ENCODE measurements around the gene PYCR2. TPM values are rescaled to one million over a fixed set of nuclear protein-coding genes. Genes with fewer than 3 reads are reported as not detected.

The PYCR2 gene
- total RNA-seq, 2 experiments from 2014 or later, result 134 to 140 TPM

DNA sequence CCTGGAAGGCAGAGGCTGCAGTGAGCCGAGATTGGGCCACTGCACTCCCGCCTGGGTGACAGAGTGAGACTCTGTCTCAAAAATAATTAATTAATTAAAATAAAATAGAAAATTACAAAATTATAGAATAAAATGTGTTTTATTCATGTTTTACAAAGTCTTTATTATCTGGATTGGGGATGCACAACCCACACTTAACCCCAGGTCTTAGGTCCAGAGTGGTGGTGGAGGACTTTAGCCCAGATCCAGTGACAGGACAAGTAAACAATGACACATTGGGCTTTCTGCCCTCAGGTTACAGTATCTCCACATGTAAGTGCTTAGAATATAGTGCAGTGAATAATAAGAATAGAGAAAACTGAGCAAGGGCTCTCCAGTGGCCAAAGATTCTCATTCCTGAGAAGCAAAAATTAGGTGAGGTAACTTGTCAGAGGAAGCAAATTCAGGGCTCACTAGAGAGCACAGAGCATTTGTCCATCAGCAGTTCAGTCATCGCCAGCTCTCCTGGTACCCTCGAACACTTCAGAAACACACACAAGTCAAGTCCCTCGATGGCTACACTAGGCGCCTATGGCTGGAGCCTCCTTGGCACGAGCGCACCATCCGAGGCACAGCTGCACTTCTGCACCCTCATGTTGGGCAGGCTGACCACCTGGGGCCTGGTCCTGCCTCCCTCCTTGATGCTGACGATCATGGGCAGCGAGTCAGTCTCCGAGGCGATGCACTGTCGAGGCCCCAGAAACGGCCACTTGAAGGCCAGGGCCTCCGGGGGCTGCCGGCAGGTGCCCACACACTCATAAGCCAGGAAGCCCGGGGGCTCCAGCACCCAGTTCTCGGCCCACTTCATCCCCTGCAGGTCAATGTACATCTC, 37.7 kb downstream of the PYCR2 start:
- ChIA-PET POLR2A (no interaction called here), CTCF (no interaction called here)

DNA sequence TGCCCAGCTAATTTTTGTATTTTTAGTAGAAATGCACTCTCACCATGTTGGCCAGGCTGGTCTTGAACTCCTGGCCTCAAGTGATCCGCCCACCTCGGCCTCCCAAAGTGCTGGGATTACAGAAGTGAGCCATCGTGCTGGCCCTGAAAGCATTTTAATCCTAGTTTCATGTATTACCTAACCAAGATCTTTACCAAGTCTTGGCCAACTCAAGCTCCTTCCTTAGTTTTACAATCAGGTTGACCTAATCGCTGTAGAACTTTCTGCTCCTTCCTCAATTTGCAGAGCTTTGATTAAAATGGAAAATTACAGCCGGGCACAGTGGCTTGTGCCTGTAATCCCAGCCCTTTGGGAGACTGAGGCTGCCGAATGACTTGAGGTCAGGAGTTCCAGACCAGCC, 38.7 kb downstream of the PYCR2 start:
- POLR2A ChIA-PET, result no interaction called here

DNA sequence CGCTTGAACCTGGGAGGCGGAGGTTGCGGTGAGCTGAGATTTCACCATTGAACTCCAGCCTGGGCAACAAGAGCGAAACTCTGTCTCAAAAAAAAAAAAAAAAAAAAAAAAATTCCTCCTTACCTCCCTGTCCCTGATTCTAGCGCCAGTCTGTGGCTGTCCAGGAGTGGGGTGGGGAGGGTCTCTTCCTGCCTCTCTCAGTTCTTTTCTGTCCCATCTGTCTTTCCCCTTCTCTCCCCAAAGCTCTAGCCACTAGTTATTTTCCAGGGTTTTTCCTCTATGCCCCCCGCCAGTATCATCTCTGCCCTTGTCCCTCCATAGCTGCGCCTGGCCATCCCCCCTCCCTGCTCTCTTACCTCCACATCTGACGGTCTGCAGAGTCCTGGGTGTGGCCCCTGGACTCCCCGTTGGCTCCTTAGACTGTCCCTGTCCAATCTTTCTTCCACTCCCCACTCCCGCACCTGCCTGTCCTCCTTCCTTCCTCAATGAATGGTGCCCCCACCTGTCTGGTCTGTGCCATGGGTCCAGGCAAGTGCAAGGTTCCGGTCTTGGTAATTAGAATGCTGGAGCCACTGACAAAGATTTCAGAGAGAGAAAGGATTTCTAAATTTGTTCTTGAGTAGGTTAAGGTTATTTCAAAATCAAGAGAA, 40.3 kb downstream of the PYCR2 start:
- ChIA-PET CTCF (interaction anchor here (0.9 to 2.5 kb wide), 4 partner anchors 27 to 123 kb away, joined by 3 to 9 read pairs (median 4); partner anchors contain the start of gene PYCR2), POLR2A (interaction anchor here (0.7 to 3.3 kb wide), 6 partner anchors 13 to 181 kb away, joined by 3 to 29 read pairs (median 10); partner anchors contain the start of genes PYCR2 and SRP9)

More for the DNA sequence above, 38.7 kb downstream of the PYCR2 start:
- CTCF ChIA-PET, result no interaction called here

DNA sequence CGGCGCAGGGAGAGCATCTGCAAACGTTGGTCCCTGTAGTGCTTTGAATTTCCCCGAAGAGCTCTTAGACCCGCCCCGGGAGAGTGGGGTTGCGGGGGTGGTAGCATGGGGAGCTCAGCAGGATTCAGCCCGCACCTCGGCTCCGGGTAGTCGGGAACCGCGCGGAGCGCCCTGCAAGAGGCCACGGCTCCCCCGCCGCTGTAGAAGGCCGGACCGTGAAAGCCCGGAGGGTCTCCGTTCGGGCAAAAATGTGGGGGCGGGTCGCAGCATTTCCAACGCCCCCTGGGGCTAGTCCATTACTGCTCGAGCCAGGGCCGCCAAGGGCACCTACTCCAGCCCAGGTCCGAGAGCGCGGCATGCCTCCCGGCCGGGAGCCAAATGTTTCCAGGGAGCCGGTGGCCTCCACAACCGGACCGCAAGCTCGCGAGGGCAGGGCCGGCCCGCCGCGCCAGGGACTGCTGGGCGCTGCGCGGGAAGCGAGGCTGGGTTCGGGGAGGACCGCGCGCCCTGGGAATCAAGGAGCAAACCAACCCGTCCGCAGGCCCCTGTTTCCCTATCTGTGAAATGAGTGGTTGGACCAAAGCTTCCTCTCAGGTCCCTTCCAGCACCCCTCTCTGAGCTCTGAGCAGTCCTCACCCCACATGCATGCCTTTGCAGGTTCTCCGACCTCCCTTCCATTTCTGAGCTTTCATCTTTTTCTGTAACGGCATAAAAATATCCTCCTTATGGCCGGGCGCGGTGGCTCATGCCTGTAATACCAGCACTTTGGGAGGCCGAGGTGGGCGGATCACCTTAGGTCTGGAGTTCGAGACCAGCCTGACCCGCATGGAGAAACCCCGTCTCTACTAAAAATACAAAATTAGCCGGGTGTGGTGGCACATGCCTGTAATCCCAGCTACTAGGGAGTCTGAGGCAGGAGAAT, 41.1 kb downstream of the PYCR2 start:
- CTCF ChIA-PET, result interaction anchor here (0.7 to 2.5 kb wide), 14 partner anchors 8 to 408 kb away, joined by 3 to 11 read pairs (median 4); partner anchors contain the start of genes PYCR2 and SRP9
- POLR2A ChIA-PET, result interaction anchor here (0.7 to 3.3 kb wide), 10 partner anchors 14 to 182 kb away, joined by 3 to 29 read pairs (median 6); partner anchors contain the start of genes PYCR2 and SRP9

DNA sequence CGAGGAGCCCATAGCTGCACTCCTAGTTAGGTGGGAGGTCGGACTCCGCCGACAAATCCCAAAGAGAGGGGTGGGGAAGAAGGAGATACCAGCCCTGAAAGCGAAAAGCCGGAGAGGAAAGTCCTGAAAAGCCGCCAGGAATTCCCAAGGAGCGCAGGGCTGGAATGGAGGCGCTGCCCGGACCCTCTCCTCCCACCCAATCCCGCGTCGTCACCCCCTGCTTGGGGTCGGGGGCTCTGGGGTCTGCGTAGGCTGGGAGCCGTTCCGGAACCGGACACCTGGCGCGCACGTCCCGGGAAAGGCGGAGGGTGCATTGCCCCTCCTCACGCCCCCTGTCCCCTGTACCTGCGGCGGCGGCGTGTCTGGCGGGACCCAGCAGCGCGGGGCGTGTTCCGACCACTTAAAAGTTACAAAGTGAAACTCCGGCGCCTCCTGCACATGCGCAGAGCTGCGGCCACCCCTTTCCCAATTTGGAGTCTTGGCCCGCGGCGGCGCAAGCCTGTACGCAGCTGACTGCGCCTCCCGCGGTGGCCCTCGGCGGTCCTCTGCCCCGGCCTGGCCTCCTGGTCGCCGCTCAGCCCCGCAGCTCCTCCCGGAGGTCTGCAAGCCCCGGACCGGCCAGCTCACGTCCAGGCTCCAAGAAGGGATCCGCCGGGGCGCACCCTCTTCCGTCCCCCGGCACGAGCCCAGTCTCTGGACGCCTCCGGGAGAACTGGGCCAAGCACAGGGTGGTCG, 41.9 kb downstream of the PYCR2 start, which contains the start of gene TMEM63A:
Gene TMEM63A, minus strand, starts transcription at position 422 of the 735 bp plus-strand sequence. CDS start 4,800 bp downstream, outside the sequence.
- POLR2A ChIA-PET, result interaction anchor here (1.0 to 3.3 kb wide), 6 partner anchors 15 to 118 kb away, joined by 4 to 29 read pairs (median 9); partner anchors contain the start of genes PYCR2 and SRP9
- CTCF ChIA-PET, result interaction anchor here (0.7 to 2.5 kb wide), 13 partner anchors 8 to 407 kb away, joined by 3 to 11 read pairs (median 4); partner anchors contain the start of genes PYCR2 and SRP9

DNA sequence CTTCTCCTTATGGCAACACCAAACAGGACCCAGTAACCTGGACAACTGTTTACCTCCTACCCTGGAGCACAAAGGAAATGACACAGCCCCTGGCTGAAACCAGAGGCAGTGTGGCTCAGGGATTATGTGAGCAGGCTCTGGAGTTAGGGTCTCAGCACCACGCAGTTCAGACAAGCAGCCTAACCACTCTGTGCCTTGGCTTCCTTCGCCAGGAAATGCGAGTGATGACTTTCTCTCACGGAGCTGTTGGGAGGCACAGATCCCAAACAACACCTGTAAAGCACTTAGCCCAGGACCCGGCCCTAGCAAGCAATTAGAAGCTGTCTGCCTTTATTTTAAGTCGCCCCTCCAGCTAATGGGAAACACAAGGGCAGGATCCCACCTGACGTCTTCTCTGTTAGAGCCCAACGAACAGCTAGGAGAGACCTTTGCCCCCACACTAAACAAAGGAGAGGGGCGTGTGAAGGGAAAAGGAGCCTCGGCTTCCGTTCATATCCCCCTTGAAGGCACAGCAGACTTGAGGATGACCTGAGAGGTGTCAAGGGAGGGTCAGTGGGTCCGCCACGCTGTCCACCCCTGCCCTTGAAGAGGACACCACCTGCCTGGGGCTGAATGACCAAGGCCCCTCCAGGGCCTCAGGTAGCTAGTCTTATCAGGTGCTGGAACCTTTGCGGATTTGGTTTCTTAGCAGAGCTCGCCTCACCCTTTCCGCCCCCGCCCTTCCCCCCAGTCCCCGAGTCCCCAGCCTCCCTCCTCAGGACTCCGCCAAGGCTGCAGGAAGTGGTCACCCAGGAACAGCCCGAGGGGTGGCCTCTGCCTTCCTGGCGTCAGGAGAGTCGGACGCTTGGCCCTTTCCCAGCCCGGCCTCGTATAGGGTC, 42.7 kb downstream of the PYCR2 start:
- POLR2A ChIA-PET, result interaction anchor here (0.5 to 3.3 kb wide), 9 partner anchors 15 to 103 kb away, joined by 3 to 29 read pairs (median 6); partner anchors contain the start of genes EPHX1, PYCR2 and SRP9
- CTCF ChIA-PET, result interaction anchor here (0.9 to 2.5 kb wide), 8 partner anchors 9 to 406 kb away, joined by 3 to 11 read pairs (median 6); partner anchors contain the start of genes PYCR2 and SRP9

DNA sequence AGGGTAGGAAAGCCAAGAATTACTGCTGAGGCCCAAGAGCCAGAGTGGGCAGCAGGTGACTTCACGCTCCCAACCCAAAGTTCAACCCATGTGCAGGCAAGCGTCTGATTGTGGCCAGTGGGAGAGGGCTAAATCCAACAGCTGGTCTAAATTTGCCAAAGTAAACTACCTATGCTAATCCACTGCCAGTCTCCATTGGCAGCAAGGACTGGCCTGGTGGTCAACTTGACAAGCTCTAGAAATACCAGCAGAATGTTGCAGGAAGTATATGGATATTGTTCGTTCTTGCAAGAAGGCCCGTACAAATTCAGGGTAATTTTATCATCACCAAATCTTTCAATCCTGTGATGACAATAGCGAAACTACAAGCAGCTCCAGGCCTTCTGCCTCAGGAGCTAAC, 43.4 kb downstream of the PYCR2 start:
- POLR2A ChIA-PET, result interaction anchor here (0.5 to 3.3 kb wide), 5 partner anchors 17 to 103 kb away, joined by 4 to 29 read pairs (median 8); partner anchors contain the start of genes EPHX1, PYCR2 and SRP9

DNA sequence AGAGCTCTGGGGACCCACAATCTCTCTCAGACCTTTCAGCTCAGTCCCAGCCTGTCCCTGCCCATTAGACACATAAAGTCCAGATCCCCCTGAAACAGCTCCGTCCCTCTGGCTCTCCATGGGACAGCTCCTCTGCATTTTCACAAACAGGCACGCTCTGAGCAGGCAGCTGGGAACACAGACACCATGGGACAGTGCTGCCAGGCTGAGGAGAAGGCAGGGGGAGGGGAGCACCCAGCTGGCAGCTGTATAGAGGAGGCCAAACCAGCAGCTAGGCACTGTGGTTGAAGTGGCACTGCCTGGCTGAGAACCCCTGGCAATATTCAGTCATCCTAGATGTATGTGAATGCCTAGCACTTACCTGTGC, 43.8 kb downstream of the PYCR2 start:
- POLR2A ChIA-PET, result interaction anchor here (1.5 to 3.3 kb wide), 2 partner anchors 17 to 102 kb away, joined by 5 to 29 read pairs; partner anchors contain the start of gene SRP9
- CTCF ChIA-PET, result interaction anchor here (0.8 to 1.8 kb wide), 2 partner anchors 14 to 31 kb away, joined by 3 to 6 read pairs; no protein-coding TSS in a partner anchor

More for the DNA sequence above, 43.4 kb downstream of the PYCR2 start:
- CTCF ChIA-PET, result interaction anchor here (0.8 to 2.3 kb wide), 5 partner anchors 10 to 406 kb away, joined by 3 to 6 read pairs (median 5); partner anchors contain the start of gene SRP9

DNA sequence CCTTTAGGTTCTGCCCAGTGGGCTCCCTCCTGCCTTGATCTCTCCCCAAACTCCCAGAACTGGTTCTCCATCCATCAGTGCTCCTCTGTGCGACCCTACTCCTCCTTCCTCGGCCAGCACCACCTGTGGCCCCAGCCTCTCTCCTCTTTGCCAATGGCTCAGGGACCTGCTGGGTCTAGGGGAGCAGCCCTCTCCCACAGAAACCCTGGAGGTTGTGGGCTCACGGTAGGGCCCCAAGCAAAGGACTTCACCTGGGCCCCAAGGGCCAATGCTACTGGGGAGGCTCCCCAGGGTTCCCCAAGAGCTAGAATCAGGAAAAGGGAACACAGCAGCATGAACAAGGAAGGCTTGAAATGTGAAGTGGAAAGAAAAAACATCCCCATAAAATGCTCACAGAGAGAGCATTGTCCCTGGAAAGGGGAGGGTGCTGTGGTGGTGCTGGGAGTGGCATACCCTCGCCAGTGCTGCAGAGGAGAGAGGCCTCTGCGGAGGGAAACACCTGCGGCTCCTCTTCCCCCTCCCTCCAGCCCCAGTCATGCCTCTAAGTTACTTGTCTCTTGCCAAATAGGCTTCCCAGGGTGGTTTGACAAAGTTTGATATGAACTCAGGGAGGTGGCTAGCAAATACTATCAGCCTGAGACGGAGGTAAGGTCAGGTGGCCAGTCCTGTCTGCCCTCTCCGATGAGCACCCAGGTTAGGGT, 44.4 kb downstream of the PYCR2 start:
- CTCF ChIA-PET, result interaction anchor here (0.8 to 1.8 kb wide), 2 partner anchors 14 to 32 kb away, joined by 3 to 6 read pairs; no protein-coding TSS in a partner anchor
- POLR2A ChIA-PET, result interaction anchor here (1.5 kb wide), 1 partner anchor 18 kb away, joined by 5 read pairs; no protein-coding TSS in a partner anchor

DNA sequence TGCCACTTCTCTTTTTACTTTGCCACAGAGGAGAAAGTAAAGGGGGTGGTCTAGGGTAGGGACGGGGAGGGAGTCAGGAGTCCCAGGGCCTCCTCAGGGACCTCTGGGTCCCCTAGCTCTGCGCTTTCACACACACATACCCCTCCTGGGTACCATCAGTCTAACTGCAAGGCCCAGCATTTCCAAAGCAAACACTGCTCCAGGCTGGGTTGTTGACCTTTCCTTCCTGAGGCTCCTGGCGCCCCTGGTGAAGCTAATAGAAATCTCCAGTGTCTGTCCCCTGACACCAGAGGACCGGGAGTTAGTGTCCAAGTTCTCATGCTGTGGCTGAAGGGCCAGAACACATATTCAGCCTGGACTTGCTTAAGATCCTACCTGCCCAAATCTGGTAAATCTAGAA, 45.8 kb downstream of the PYCR2 start:
- POLR2A ChIA-PET, result no interaction called here
- CTCF ChIA-PET, result interaction anchor here (0.6 to 1.1 kb wide), 3 partner anchors 74 to 1511 kb away, joined by 3 to 8 read pairs (median 4); no protein-coding TSS in a partner anchor

DNA sequence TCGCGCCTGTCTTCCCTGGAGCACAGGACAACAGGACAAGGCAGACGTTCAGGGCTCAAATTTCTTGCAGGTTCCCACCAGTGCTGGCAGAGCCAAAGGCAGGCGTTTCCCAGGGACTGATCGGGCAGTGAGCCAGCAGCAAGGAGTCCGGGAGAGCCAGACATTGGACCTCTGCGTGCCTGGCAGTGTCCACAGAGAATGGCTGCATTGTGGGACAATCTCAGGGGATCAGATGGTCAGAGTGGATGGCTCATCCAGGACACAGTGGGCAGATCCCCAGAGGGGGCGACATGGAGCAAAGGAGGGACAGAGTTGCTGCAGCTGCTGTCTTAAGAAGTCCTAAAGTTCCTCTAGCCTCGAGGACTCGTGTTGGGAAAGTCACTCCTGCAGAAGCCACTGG, 46.5 kb downstream of the PYCR2 start:
- ChIA-PET POLR2A (no interaction called here), CTCF (interaction anchor here (0.8 to 1.1 kb wide), 2 partner anchors 58 to 75 kb away, joined by 3 to 8 read pairs; no protein-coding TSS in a partner anchor)

DNA sequence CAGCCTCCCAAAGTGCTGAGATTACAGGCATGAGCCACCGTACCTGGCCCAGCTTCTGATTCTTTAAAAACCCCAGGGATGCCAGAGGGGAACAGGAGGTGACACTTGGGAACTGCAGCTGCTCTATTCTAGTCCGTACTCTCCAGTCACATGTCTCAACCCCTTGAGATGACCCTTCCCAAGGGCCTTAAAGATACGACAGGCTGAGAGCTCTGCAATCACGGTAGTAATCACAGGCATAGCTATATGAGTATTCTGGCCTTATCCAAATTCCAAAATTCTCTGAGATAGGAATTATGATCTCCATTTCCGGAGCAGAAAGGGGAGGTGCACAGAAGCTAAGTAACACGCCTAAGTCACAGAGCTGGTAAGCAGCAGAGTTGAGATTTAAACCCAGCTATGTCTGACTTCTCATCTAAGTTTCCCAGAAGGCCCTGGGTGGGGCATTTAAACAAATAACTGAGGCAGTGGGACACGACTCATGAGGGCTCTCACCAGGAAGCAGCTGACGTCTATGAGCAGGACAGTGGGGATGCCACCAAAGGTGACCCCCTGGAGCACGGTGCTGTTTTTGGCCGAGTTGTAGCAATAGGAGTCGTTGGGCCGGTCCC, 47.0 kb downstream of the PYCR2 start:
- CTCF ChIA-PET, result interaction anchor here (0.8 to 1.1 kb wide), 2 partner anchors 57 to 75 kb away, joined by 3 to 8 read pairs; no protein-coding TSS in a partner anchor
- POLR2A ChIA-PET, result no interaction called here

DNA sequence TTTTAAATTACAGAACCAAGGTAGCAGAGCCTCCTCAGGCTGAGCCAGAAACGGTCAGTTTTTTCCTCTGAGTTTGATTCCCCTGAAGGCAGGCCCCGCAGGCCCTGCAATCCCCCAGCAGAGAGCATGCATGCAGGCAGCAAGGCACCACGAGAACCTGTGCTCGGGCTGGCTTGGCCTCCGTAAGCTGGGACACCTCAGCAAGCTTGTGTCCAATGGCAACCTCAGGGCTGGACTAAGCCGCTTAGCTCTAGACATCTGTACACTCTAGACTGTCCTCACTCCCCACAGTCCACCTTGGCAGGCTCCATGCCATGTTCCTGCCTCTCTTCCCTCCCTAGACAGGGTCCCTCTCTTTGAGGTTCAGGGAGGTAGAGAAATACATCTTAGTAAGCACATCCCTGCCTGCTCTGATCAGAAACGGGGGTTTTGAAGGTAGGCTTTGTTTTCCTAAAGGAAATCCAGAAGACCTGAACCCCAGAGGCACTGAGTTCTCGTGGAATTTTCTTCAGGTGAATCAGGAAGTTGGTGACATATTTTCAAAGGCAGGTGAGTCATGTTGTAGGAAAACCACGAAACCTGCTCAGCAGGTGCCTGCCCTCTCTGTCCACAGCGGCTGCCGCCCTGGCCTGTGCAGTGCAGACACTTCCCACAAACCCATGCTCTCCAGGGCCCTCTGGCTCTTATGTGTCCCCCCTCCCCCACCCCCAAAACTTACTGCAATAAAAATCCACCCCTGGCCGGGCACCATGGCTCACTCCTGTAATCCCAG, 48.8 kb downstream of the PYCR2 start:
- POLR2A ChIA-PET, result interaction anchor here (0.7 to 1.1 kb wide), 2 partner anchors 24 to 42 kb away, joined by 3 to 5 read pairs; no protein-coding TSS in a partner anchor
- CTCF ChIA-PET, result interaction anchor here (0.6 kb wide), 1 partner anchor 10 kb away, joined by 5 read pairs; no protein-coding TSS in a partner anchor

DNA sequence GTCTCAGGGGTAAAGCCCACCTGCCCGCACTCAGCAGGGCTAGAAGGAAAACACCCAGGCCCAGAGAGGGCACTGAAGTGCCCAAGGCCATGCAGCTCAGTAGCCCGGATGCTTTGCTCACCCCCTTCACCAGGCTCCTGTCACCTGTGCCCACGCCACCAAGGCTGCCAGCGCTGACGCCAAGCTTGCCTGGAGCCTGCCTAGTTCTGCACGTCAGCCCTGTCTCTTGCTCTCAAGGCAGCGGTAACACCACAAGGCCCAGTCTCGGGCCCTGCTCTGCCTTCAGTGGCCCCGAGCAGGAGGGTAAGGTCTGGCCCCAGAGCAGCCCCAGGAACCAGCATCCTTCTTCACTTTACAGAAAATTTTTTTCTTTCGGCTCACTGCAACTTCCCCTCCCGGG, 49.6 kb downstream of the PYCR2 start:
- ChIA-PET POLR2A (no interaction called here), CTCF (interaction anchor here (0.7 to 1.3 kb wide), 2 partner anchors 13 to 37 kb away, joined by 3 to 5 read pairs; no protein-coding TSS in a partner anchor)
